GM12878 (cell line): ENCODE data around the gene SPINK9. TPM values are rescaled to one million over a fixed set of nuclear protein-coding genes. Genes with fewer than 3 reads are reported as not detected.
"Not testable (repeated sequence)": the region's sequence is repeated elsewhere in the genome, so short reads cannot be mapped to it uniquely, and the experiment has no call there.

Source experiments
- ATAC-seq: fragments of 200-7000 bp; cut with Tn5 transposase; 3 replicates; pipeline ENCODE4 v1.9.1; 2020; ENCODE audit warnings: mild to moderate bottlenecking, moderate library complexity
- BruUV-seq: library from RNA; stranded (reverse); fragments of 400-500 nt; replicated peaks from 2 replicates; lab custom pipeline; 2021; lab: Mats Ljungman, UMichigan
- CTCF ChIA-PET: fragments of 300-600 bp; sonication (Branson Sonifier 250); formaldehyde crosslinking; extraction: SDS; loops from one replicate; lab custom pipeline; 2021; ENCODE audit warnings: inconsistent platforms; lab: Yijun Ruan, JAX
- POLR2A ChIA-PET: fragments of 350-600 bp; formaldehyde crosslinking; extraction: SDS; loops from one replicate; lab custom pipeline; 2021; ENCODE audit warnings: inconsistent platforms; lab: Charles Lee
- RAD21 ChIA-PET: fragments of 300-600 bp; sonication (Branson Sonifier 250); formaldehyde crosslinking; loops from one replicate; lab custom pipeline; 2023; ENCODE audit warnings: antibody characterized with exemption; ENCODE audit not compliant: unreplicated experiment; lab: Charles Lee
- SMC1A ChIA-PET: fragments of 300-600 bp; sonication (Branson Sonifier 250); formaldehyde crosslinking; loops from one replicate; lab custom pipeline; 2023; ENCODE audit not compliant: unreplicated experiment, uncharacterized antibody; lab: Charles Lee
- DNase-seq: peaks from one replicate; pipeline ENCODE4 v3.0.0-alpha.2; 2011; ENCODE audit warnings: low read depth, low spot score
- FAIRE-seq: peaks from 3 replicates; lab custom pipeline; 2011; peaks lifted over from hg19 to GRCh38; lab: Jason Lieb, UNC
- H2AFZ ChIP-seq: 2 replicates; pipeline ENCODE4 v1.6.0; 2011; ENCODE audit warnings: low read depth, low read length, control low read depth; ENCODE audit not compliant: control insufficient read depth
- H3K27ac ChIP-seq: 2 replicates; pipeline ENCODE4 v1.5.1; 2011; ENCODE audit warnings: control low read depth; ENCODE audit not compliant: control insufficient read depth, insufficient read depth
- H3K27me3 ChIP-seq, 2 experiments: replicated peaks in 1 of 2; 2 replicates each; pipeline versions ENCODE4 v1.6.0 to v1.6.1; 2011; ENCODE audit warnings: low read length in 1 of 2; ENCODE audit not compliant: control insufficient read depth in 2 of 2, insufficient read depth in 2 of 2
- H3K36me3 ChIP-seq, 2 experiments: 2 replicates each; pipeline ENCODE4 v1.5.1; 2011; ENCODE audit warnings: low read length in 1 of 2; ENCODE audit not compliant: control insufficient read depth in 2 of 2, insufficient read depth in 2 of 2
- H3K4me1 ChIP-seq: 2 replicates; pipeline ENCODE4 v1.6.1; 2011; ENCODE audit warnings: mild to moderate bottlenecking, low read length, moderate library complexity, mixed read lengths; ENCODE audit not compliant: control insufficient read depth, insufficient read depth
- H3K4me2 ChIP-seq: 2 replicates; pipeline ENCODE4 v1.6.0; 2011; ENCODE audit warnings: control low read depth; ENCODE audit not compliant: control insufficient read depth, insufficient read depth
- H3K4me3 ChIP-seq: fragments of 200-600 bp; sonication (generic); 2 replicates; pipeline ENCODE4 v1.5.1; 2016
- H3K79me2 ChIP-seq: 2 replicates; pipeline ENCODE4 v1.6.0; 2011; ENCODE audit warnings: low read length; ENCODE audit not compliant: control insufficient read depth, insufficient read depth
- H3K9ac ChIP-seq: 2 replicates; pipeline ENCODE4 v1.8.0; 2011; ENCODE audit warnings: low read length, control low read depth, mixed read lengths; ENCODE audit not compliant: control insufficient read depth, insufficient read depth
- H3K9me3 ChIP-seq: replicated peaks from 3 replicates; pipeline ENCODE4 v1.5.1; 2011; ENCODE audit warnings: mild to moderate bottlenecking, low read length; ENCODE audit not compliant: control insufficient read depth, insufficient read depth
- H4K20me1 ChIP-seq: 2 replicates; pipeline ENCODE4 v1.6.0; 2011; ENCODE audit not compliant: control insufficient read depth, insufficient read depth
- BHLHE40 ChIP-seq, 2 experiments: fragments of 450-650 bp in 1 of 2; IDR thresholded peaks; 2 replicates each; pipeline ENCODE4 v1.6.1; 2011 to 2017; ENCODE audit warnings: low read depth in 2 of 2, borderline replicate concordance in 1 of 2, improper control_type of control experiment in 1 of 2, low read length in 1 of 2, mild to moderate bottlenecking in 1 of 2
- NR2F1 ChIP-seq: fragments of 450-650 bp; conservative IDR thresholded peaks from 2 replicates; pipeline ENCODE4 v1.6.1; 2017; ENCODE audit warnings: mild to moderate bottlenecking
- RAD51 ChIP-seq: fragments of 450-650 bp; IDR thresholded peaks from 2 replicates; pipeline ENCODE4 v1.6.1; 2016; ENCODE audit warnings: moderate library complexity, mild to moderate bottlenecking, inconsistent platforms
- WGBS: methylation state at CpG from one replicate; pipeline ENCODE4 v1.1.6; 2016; ENCODE audit warnings: low lambda C conversion rate; ENCODE audit not compliant: insufficient replicate concordance, insufficient coverage; ENCODE audit errors: missing lambda C conversion rate; 5-methylcytosine and 5-hydroxymethylcytosine counted together
- in situ Hi-C: fragments of 300-500 bp; cut with MboI; formaldehyde crosslinking; loops from 9 replicates; pipeline ENCODE4 v1.14.3; 2018; ENCODE audit warnings: mixed read lengths
- intact Hi-C: fragments of 100-400 bp; cut with micrococcal nuclease; formaldehyde crosslinking; loops from one replicate; pipeline ENCODE4 v1.14.2; 2022; ENCODE audit not compliant: unreplicated experiment
- polyA plus RNA-seq, 11 experiments: library from polyadenylated mRNA; depleted of rRNA in 4 of 11; unstranded in 6 of 11; stranded (reverse) in 5 of 11; fragments of >200 nt; fragmentation: Nextera tagmentation in 4 of 11; fragmentation: Illumina TruSeq in 1 of 11; extraction: Ambion mirVana in 4 of 11; extraction: Trizol in 1 of 11; gene quantifications; 1 replicate in 1 of 11; 2 replicates in 10 of 11; pipeline versions ENCODE4 v1.2.1 to v1.2.3, GENCODE V29; 2011 to 2016; ENCODE audit warnings: inconsistent platforms in 2 of 11, missing spikeins in 2 of 11, low read depth in 1 of 11
- total RNA-seq, 4 experiments: library from RNA; depleted of rRNA in 3 of 4; stranded (reverse); fragments of >200 nt in 3 of 4; fragmentation: Illumina TruSeq in 1 of 4; extraction: Trizol in 1 of 4; gene quantifications; 2 replicates each; pipeline versions ENCODE4 v1.2.1 to v1.2.3, GENCODE V29; 2013 to 2021
- TF ChIP-seq, protein P1 (sequence below): fragments of 450-650 bp; IDR thresholded peaks from 2 replicates; pipeline ENCODE4 v1.6.1; 2018; ENCODE audit warnings: mild to moderate bottlenecking, low read depth, moderate library complexity; ENCODE audit not compliant: partially characterized antibody
- TF ChIP-seq, protein P2 (sequence below): fragments of 450-650 bp; IDR thresholded peaks from 2 replicates; pipeline ENCODE4 v1.6.1; 2017; ENCODE audit warnings: antibody characterized with exemption, mild to moderate bottlenecking, moderate library complexity

Gene SPINK9
- total and polyA plus RNA-seq, 10 of the 15 experiments (the other 5 are each of a cell fraction or from before 2014, with no cell fraction given): not detected

DNA sequence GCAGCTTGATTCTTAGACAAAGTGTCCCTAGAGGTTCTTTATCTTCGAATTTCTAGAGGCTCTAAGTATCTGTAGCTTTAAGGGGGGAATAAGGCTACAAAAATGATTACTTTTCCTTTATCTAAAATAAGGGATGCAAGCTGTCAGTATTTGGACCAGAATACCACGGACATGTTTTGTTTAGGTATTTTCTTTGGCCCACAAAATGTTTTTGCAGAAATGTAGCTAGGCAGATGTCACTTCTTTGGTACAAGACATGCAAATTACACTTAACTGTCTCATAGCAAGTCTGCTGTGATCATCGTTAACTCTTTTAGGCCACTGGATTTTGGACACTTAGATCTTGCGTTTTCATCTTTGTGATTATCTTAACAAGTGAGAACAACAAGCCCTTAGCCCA, 20.6 kb upstream of the SPINK9 start (continued):
- TF ChIP-seq, protein P1, sequence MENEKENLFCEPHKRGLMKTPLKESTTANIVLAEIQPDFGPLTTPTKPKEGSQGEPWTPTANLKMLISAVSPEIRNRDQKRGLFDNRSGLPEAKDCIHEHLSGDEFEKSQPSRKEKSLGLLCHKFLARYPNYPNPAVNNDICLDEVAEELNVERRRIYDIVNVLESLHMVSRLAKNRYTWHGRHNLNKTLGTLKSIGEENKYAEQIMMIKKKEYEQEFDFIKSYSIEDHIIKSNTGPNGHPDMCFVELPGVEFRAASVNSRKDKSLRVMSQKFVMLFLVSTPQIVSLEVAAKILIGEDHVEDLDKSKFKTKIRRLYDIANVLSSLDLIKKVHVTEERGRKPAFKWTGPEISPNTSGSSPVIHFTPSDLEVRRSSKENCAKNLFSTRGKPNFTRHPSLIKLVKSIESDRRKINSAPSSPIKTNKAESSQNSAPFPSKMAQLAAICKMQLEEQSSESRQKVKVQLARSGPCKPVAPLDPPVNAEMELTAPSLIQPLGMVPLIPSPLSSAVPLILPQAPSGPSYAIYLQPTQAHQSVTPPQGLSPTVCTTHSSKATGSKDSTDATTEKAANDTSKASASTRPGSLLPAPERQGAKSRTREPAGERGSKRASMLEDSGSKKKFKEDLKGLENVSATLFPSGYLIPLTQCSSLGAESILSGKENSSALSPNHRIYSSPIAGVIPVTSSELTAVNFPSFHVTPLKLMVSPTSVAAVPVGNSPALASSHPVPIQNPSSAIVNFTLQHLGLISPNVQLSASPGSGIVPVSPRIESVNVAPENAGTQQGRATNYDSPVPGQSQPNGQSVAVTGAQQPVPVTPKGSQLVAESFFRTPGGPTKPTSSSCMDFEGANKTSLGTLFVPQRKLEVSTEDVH: no peak
- TF ChIP-seq, protein P2, sequence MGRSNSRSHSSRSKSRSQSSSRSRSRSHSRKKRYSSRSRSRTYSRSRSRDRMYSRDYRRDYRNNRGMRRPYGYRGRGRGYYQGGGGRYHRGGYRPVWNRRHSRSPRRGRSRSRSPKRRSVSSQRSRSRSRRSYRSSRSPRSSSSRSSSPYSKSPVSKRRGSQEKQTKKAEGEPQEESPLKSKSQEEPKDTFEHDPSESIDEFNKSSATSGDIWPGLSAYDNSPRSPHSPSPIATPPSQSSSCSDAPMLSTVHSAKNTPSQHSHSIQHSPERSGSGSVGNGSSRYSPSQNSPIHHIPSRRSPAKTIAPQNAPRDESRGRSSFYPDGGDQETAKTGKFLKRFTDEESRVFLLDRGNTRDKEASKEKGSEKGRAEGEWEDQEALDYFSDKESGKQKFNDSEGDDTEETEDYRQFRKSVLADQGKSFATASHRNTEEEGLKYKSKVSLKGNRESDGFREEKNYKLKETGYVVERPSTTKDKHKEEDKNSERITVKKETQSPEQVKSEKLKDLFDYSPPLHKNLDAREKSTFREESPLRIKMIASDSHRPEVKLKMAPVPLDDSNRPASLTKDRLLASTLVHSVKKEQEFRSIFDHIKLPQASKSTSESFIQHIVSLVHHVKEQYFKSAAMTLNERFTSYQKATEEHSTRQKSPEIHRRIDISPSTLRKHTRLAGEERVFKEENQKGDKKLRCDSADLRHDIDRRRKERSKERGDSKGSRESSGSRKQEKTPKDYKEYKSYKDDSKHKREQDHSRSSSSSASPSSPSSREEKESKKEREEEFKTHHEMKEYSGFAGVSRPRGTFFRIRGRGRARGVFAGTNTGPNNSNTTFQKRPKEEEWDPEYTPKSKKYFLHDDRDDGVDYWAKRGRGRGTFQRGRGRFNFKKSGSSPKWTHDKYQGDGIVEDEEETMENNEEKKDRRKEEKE: no peak
- TF ChIP-seq, all 136 proteins: peak for 0

DNA sequence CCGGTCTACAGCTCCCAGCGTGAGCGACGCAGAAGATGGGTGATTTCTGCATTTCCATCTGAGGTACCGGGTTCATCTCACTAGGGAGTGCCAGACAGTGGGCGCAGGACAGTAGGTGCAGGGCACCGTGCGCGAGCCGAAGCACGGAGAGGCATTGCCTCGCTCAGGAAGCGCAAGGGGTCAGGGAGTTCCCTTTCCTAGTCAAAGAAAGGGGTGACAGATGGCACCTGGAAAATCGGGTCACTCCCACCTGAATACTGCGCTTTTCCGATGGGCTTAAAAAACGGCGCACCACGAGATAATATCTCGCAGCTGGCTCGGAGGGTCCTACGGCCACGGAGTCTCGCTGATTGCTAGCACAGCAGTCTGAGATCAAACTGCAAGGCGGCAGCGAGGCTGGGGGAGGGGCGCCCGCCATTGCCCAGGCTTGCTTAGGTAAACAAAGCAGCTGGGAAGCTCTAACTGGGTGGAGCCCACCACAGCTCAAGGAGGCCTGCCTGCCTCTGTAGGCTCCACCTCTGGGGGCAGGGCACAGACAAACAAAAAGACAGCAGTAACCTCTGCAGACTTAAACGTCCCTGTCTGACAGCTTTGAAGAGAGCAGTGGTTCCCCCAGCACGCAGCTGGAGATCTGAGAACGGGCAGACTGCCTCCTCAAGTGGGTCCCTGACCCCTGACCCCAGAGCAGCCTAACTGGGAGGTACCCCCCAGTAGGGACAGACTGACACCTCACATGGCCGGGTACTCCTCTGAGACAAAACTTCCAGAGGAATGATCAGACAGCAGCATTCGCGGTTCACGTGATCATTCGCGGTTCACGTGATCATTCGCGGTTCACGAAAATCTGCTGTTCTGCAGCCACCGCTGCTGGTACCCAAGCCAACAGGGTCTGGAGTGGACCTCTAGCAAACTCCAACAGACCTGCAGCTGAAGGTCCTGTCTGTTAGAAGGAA, 15.1 kb upstream of the SPINK9 start:
- DNase-seq, SMC1A ChIA-PET, H3K4me1 ChIP-seq, FAIRE-seq, H3K9me3 ChIP-seq, H4K20me1 ChIP-seq, H3K27me3 ChIP-seq, BruUV-seq, H3K4me3 ChIP-seq, H3K36me3 ChIP-seq, in situ Hi-C loops, POLR2A ChIA-PET, ATAC-seq, RAD21 ChIA-PET, H2AFZ ChIP-seq, intact Hi-C loops, H3K79me2 ChIP-seq, H3K9ac ChIP-seq, H3K27ac ChIP-seq: not testable (repeated sequence)
- 0 out of 2 replicates have a peak overlapping the region, but pooled peaks have one; percentile 3 for H3K4me2 ChIP-seq
- WGBS: 54% methylated on average over 42 of the region's 42 CpGs
- TF ChIP-seq BHLHE40 (IDR thresholded peaks at IDR 0.05; ENCODE audit: borderline replicate concordance in 1 of 2, low read depth in 2 of 2, low read length in 1 of 2) (peak in 1 of 2 experiments; percentile 79; a peak in 2 of 4 replicates), RAD51 (peak; percentile 90), NR2F1 (0 out of 2 replicates have a peak, but pooled peaks have one; percentile 23)
- CTCF ChIA-PET: interaction anchor here (1.0 kb wide), 1 partner anchor 55 kb away, joined by 3 read pairs; no protein-coding TSS in a partner anchor
